HCEC 1CT (cell line): ENCODE results near the gene COL24A1.
A peak's percentile ranks its signal among the peaks of the same experiment; 100 is the strongest.
"Not testable (repeated sequence)": the region's sequence is repeated elsewhere in the genome, so short reads cannot be mapped to it uniquely, and the experiment has no call there.

Experiments used
- DNase-seq: peaks from one replicate; pipeline ENCODE4 v3.0.0-alpha.2; 2017

COL24A1 gene

DNA sequence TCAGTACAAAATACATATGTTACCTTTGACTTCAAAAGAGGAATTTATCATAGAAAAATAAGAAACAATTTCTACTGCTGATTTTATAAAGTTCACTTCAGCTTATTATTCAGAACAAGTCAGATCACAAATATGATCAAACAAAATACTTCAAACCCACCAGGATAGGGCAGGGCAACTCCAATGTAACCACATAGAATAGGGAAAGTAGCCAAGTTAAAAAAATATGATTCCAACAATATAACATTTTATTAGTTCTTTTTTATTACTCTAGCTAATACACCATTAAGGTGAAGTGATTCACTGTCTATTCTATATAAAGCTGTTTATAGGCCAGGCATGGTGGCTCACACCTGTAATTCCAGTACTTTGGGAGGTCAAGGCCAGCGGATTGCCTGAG is 393.8 kb downstream of the COL24A1 start:
- no peak for DNase-seq

GRCh38 chr1:85756864-85757263 is 399.7 kb downstream of the COL24A1 start:
- no peak for DNase-seq

GRCh38 chr1:85748120-85748519 is 408.5 kb downstream of the COL24A1 start:
- no peak for DNase-seq

DNA sequence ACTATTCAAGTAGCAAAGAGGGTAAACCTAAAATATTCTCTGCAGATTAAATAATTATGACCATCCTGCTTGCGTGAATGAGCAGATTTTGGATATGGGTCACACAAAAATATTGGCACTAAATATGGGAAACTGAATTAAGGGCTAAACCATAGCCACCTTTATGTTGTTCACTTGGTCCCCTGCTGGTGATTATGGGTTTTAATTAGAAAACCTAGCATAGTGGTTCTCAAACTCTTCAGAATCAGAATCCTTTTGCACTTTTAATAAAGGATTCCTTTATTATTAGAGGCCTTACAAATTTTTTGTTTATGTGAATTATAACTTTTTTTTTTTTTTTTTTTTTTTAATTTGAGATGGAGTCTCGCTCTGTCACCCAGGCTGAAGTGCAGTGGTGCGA is 409.8 kb downstream of the COL24A1 start:
- no peak for DNase-seq

DNA sequence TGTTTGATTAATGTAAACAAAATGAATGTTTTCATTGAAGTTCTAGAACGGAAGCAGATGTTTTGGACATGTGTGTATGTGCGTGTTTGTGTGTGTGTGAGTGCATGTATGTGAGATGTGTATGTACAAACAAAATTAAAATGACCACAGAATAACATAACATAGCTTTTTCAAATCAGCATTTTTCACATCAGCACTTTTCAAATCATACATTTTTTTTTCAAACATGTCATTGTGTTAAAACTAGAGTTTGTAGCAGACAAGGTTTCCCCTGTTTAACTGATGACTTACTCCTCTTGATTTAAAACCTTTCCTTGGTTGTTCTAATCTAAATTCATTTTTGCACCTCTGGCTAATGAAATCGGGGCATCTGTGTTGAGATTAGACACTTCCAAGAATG is 412.8 kb downstream of the COL24A1 start:
- DNase-seq, result no peak

GRCh38 chr1:85734931-85735330 is 421.6 kb downstream of the COL24A1 start:
- no peak for DNase-seq

GRCh38 chr1:85718678-85719340 is 437.8 kb downstream of the COL24A1 start:
- no peak for DNase-seq

- DNase-seq, result not testable (repeated sequence)
Observed at GRCh38 chr1:85714418-85715114, 442.0 kb downstream of the COL24A1 start.

DNA sequence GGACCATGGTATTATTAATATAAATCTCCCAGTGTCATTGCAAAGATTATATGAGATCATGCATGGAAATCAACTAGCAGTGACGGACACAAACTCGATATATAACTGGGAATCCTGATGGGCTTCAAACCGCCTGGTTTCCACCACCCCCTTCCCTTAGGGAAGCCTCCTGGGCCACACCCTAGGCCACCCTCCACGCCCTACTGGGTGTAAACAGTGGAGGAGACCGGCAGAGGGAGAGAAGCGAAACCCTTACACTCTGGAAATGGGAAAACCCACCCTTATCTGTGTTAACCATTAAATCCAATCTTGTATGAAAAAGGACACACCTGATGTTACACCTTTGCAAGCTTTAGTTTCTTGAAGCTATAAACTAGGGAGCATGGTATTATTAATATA is 447.7 kb downstream of the COL24A1 start:
- DNase-seq, result no peak

GRCh38 chr1:85707990-85708828 is 448.4 kb downstream of the COL24A1 start, which contains the start of gene ZNHIT6:
ZNHIT6 (minus strand) TSS chr1:85708433; CDS start chr1:85708284, 149 bp downstream.
- DNase-seq, result peak; percentile 98

GRCh38 chr1:85707267-85707989 is 449.1 kb downstream of the COL24A1 start:
- no peak for DNase-seq

DNA sequence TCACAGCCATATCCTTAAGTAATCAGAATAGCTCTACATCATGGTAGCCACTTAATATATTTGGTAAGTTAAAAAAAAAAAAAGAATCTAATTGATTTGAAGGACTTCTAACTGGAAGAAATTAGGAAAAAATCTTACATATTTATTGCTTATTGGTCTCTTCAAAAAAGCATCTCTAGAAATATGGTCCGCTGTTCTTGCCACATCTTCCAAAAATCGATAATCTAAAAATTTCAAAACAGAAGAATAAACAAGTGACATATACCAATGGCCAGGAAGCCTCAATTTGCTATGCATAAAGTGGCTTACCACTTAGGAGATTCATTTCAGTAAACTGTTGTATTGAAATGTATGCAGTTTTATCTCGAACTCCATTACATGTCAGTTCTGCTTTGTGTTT is 450.6 kb downstream of the COL24A1 start:
- DNase-seq, result no peak

DNA sequence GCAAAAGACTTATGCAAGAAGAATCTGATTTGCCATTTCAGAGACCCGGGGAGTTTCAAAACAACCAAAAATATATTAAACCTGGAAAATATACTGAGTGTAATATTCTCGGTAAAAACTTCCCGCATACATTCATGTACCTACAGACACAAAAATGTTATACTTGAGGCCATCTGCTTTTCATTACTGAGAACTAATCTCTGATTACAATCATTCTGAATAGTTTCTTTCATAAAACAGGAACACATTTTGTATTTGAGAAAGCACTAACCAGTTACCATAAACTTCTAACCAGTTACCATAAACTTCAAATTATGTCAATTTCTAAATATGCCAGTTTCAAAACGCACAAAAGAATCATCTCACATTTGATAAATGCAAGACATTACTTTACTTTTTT is 456.1 kb downstream of the COL24A1 start:
- DNase-seq, result no peak

DNA sequence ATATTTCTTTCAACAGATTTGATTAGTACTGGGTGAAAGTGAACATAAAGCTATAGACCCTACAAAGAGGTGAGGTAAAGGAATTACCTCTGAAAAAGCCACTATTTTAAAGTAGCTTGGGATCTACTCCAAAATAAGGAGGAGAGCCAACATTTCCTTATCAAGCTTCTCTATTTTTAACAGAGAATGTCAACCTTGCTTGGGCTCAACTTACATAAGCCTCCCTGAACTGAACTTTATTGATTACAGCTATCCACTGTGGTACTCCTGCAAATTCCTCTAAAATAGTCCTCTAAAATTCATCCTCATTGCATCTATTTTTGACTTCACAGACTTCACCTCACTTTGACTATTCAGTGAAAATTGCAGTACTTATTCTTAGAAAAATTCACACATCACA is 458.7 kb downstream of the COL24A1 start:
- DNase-seq, result no peak

- DNase-seq, result peak; percentile 73
Observed at GRCh38 chr1:85692730-85693314, 463.8 kb downstream of the COL24A1 start.

GRCh38 chr1:85689775-85690404 is 466.7 kb downstream of the COL24A1 start:
- DNase-seq, result no peak

- no peak for DNase-seq
Observed at GRCh38 chr1:85683292-85684025, 473.1 kb downstream of the COL24A1 start.

DNA sequence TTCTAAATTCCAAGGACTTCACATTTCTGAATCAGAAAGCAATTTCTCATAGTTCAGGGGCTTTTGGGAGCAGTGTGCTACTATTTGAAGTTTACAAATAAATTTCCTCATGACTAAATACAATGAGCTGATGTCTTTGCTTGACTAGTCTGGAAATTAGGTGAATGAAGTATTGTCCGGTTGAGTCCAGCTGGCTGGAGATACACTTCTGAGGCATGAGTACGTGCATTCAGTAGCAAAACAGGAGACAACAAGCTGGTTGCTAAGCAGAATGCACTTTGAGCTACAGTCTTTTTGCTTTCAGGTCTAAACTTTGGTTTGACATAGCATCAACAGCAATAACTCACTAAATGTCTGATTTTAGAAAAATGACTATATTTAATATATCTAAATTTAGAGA is 475.5 kb downstream of the COL24A1 start:
- no peak for DNase-seq
